Activated naive CD8-positive, alpha-beta T cell (primary cell): ENCODE results near the gene PRRG3.

Experiments
- H3K27ac Mint-ChIP-seq: one replicate; pipeline ENCODE4 v1.8.0; 2021; ENCODE audit warnings: mixed read lengths
- H3K27me3 Mint-ChIP-seq: one replicate; pipeline ENCODE4 v1.8.0; 2021; ENCODE audit warnings: mixed read lengths
- H3K36me3 Mint-ChIP-seq: one replicate; pipeline ENCODE4 v1.8.0; 2021; ENCODE audit warnings: mixed read lengths
- H3K4me1 Mint-ChIP-seq: one replicate; pipeline ENCODE4 v1.8.0; 2021; ENCODE audit warnings: low read depth, mixed read lengths
- H3K4me3 Mint-ChIP-seq: one replicate; pipeline ENCODE4 v1.8.0; 2021; ENCODE audit warnings: mild to moderate bottlenecking, mixed read lengths
- H3K9me3 Mint-ChIP-seq: one replicate; pipeline ENCODE4 v1.8.0; 2021; ENCODE audit warnings: low read depth, mixed read lengths

Gene PRRG3

GRCh38 chrX:151746502-151746901 lies 51.2 kb downstream of the PRRG3 start:
- no peak overlapping the region for H3K4me3 Mint-ChIP-seq
- no peaks in the 10 kb centered on the region for H3K9me3 Mint-ChIP-seq
- no peaks in the 10 kb centered on the region for H3K36me3 Mint-ChIP-seq
- peaks cover 2% of the 10 kb centered on the region for H3K27me3 Mint-ChIP-seq
- H3K27ac Mint-ChIP-seq: no peak overlapping the region
- H3K4me1 Mint-ChIP-seq: no peaks in the 10 kb centered on the region

- no peak overlapping the region for H3K27ac Mint-ChIP-seq
- no peaks in the 10 kb centered on the region for H3K4me1 Mint-ChIP-seq
- no peak overlapping the region for H3K4me3 Mint-ChIP-seq
- peaks cover 2% of the 10 kb centered on the region for H3K27me3 Mint-ChIP-seq
- H3K9me3 Mint-ChIP-seq: no peaks in the 10 kb centered on the region
- no peaks in the 10 kb centered on the region for H3K36me3 Mint-ChIP-seq
Observed at GRCh38 chrX:151750511-151750910, 55.3 kb downstream of the PRRG3 start.

GRCh38 chrX:151752847-151753246 lies 57.6 kb downstream of the PRRG3 start:
- no peak overlapping the region for H3K4me3 Mint-ChIP-seq
- no peaks in the 10 kb centered on the region for H3K4me1 Mint-ChIP-seq
- no peaks in the 10 kb centered on the region for H3K9me3 Mint-ChIP-seq
- H3K27me3 Mint-ChIP-seq: peaks cover 2% of the 10 kb centered on the region
- no peaks in the 10 kb centered on the region for H3K36me3 Mint-ChIP-seq
- H3K27ac Mint-ChIP-seq: no peak overlapping the region

GRCh38 chrX:151753313-151754046 lies 58.2 kb downstream of the PRRG3 start:
- Mint-ChIP-seq H3K4me3 (no peak overlapping the region), H3K9me3 (no peaks in the 10 kb centered on the region), H3K4me1 (no peaks in the 10 kb centered on the region), H3K36me3 (no peaks in the 10 kb centered on the region), H3K27ac (no peak overlapping the region), H3K27me3 (peaks cover 2% of the 10 kb centered on the region)

- H3K9me3 Mint-ChIP-seq: no peaks in the 10 kb centered on the region
- no peak overlapping the region for H3K27ac Mint-ChIP-seq
- H3K4me1 Mint-ChIP-seq: no peaks in the 10 kb centered on the region
- no peaks in the 10 kb centered on the region for H3K36me3 Mint-ChIP-seq
- H3K27me3 Mint-ChIP-seq: peaks cover 2% of the 10 kb centered on the region
- no peak overlapping the region for H3K4me3 Mint-ChIP-seq
Observed at GRCh38 chrX:151754047-151754429, 58.8 kb downstream of the PRRG3 start.

GRCh38 chrX:151754641-151755215 lies 59.5 kb downstream of the PRRG3 start:
- Mint-ChIP-seq H3K9me3 (no peaks in the 10 kb centered on the region), H3K4me1 (no peaks in the 10 kb centered on the region), H3K27me3 (peaks cover 2% of the 10 kb centered on the region), H3K4me3 (no peak overlapping the region), H3K27ac (no peak overlapping the region), H3K36me3 (no peaks in the 10 kb centered on the region)
